ENCODE data around the gene TOR2A.
"Not testable (repeated sequence)": the region's sequence is repeated elsewhere in the genome, so short reads cannot be mapped to it uniquely, and the experiment has no call there.

TOR2A gene

DNA sequence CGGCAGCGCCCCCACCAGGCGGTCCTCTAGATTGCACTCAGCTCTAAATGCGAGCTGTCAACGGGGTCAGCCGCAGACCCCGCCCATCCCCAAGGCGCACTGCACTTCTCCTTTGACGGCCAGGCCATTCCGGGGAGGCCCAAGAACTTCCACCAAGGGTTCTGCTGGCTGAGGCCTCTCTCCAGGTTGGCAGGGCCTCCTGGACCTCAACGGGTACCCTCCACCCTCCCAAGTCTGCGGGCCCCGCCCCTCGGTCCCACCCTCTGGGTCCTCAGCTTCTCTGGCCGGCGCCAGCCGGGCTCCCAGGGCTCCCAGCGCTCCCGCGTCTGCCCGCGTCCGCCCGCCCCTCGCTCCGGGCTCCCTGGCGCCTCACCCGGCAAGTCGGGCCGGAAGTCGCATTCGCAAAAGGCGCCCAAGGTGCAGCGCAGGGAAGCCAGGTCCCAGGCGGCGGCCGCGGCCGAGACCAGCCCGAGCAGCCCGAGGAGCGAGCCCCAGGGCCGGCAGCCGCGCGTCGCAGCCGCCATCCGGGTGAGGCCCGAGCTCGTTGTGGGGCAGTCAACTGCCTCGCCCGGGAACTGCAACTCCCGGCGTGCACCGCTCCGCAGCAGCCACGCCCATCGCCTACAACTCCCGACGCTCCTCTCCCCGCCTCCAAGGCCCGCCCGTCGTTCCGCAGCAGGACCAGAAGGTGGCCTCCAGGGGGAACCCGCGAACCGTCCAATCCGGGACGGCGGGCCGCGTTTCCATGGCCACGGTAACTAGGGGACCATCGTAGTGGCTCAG is at the start of gene TOR2A:
Gene TOR2A (minus strand): TSS at position 548 of the 783 bp plus-strand sequence. CDS start 24 bp downstream, at position 524.
- DNase-seq = peak; percentile 95 to 98 (median 96)

DNA sequence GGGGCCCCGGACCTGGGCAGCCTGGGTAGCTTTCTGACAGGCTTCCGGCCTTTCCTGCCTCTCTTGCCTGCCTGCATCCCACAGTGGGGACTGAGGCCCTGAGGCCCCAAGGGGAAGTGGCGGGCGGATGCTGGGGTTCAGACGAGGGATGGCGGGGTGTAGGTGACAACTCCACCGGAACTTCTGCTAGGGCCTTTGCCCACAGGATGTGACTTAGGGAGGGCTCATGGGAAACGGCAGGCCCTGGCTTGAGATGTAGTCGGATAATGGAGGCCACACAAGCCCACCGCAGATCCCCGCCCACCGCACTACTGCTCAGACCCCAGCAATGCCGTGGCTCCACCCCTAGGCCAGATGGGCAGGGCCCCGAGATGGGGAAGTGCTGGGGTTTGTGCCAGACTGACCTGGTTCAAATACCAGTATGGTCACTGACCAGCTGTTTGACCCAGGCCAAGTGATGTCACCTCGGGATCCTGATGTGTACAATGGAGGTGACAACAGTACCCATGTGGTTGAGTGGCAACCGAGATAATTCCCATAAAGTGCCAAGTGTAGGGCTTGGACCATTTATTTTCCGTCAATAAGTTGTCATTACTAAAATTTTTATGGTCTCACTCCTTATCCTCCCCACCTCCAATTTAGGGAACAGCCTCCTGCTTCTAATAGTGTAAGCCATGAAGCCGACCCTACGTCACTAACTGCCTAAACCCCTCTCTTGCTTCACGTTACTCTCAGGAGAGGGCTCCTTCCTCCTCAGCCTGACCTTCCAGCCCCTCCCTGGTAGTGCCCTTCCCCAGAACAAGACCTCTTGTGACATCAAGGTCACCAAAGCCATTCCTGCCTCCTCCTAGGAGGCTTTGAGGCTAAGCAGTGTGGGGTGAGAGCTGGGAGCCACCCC is 48.3 kb upstream of the TOR2A start:
- DNase-seq = peak in 2 of 4 experiments; percentile 39 to 54

GRCh38 chr9:127781806-127782205 is 46.7 kb upstream of the TOR2A start:
- DNase-seq = no peak

GRCh38 chr9:127780909-127781308 is 45.8 kb upstream of the TOR2A start:
- not testable (repeated sequence) for DNase-seq

- no peak for DNase-seq
Observed at GRCh38 chr9:127780126-127780885, 45.2 kb upstream of the TOR2A start.

- DNase-seq = no peak
Observed at GRCh38 chr9:127779136-127779981, 44.3 kb upstream of the TOR2A start.

DNA sequence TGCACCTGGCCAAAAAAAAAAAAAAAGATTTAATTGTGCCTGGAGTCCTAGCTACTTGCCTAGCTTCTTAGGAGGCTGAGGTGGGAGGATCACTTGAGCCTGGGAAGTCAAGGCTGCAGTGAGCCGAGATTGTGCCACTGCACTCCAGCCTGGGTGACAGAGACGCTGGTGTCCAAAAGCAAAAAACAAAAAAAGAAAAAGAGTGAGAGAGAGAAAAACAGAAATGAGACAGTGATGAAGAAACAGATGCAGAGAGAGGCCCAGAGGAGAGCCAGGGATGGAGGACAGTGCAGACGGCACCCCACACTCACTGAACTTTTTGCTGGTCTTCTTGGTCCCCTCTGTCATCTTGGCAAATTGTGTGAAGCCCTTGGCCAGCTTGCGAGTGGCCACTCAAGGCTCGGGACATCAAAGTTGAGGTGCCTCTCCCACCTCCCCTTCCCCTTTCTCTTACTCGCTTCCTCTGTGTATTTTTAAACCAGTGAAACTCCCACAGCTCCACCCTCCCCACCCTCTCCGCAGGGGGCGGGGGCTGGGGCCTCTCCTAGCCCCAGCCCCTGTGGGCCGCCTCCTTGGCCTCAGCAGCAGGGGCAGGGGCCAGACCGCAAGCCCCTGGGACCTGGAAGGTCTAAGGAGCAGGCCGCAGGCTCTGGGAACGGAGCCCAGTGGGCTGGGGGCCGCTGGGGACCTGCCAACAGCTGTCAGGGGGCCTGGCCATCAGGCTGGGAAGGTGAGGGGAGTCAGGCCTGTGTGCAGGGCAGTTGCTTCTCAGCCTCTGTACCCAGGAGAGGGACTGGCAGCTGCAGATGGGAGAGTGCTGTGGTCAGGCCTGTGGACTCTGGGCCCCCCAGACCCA is 43.4 kb upstream of the TOR2A start, which contains the start of gene SH2D3C:
Gene SH2D3C (minus strand): TSS at position 387 of the 856 bp plus-strand sequence. CDS start 39 bp downstream, at position 348.
- peak in 2 of 4 experiments; percentile 16 to 37 for DNase-seq

- DNase-seq = no peak
Observed at GRCh38 chr9:127777368-127777980, 42.4 kb upstream of the TOR2A start.

- no peak for DNase-seq
Observed at GRCh38 chr9:127776924-127777289, 41.8 kb upstream of the TOR2A start.

DNA sequence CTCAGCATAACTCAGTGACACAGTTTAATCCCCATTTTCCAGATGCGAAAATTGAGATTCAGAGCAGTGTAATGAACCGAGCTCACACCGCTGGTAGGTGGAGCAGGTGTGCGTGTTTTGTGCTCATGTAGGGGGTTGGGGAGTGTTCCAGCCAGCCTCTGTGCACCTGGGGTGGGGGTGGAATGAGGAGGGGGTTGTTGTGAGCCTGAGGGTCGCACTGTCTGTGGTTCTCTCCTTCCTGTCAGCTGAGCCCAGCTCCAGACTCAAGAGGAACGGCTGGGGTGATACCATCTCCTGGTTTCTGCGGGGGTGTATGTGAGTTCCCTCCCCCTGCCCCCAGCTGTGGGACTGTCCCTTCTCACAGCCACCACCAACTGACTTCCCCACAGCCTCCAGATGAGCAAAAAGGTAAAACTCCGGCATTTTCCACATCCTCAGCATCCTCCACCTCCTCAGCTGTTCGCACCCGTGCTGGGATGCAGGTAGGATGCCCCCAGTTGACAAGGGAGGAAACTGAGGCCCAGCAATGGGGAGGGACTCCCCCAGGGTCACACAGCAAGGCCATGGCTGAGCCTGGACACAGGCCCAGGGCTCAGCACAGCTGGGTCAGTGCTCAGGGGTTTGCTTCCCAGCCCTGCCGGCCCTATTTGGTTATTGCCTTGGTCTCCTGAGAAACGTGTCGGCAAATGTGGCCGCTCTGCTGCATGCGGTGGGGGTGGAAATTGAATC is 41.3 kb upstream of the TOR2A start:
- DNase-seq = peak in 3 of 4 experiments; percentile 23 to 68 (median 53)

GRCh38 chr9:127773981-127774380 is 38.9 kb upstream of the TOR2A start:
- DNase-seq = no peak

GRCh38 chr9:127773272-127773671 is 38.2 kb upstream of the TOR2A start:
- DNase-seq = no peak

DNA sequence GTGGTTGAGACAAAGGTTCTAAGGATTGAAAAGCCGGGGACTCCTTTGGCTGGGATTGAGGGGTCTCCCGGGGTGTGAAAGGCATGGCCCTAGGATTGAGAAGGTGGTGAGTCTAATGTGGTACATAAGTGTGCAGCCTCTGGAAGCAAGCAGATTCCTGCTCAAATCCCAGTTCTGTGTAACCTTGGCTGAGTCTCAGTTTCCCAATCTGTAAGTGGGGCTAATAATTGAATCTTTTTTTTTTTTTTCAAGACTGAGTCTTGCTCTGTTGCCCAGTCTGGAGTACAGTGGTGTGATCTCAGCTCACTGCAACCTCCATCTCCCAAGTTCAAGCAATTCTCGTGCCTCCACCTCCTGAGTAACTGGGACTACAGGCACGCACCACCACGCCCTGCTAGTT is 37.5 kb upstream of the TOR2A start:
- no peak for DNase-seq

DNA sequence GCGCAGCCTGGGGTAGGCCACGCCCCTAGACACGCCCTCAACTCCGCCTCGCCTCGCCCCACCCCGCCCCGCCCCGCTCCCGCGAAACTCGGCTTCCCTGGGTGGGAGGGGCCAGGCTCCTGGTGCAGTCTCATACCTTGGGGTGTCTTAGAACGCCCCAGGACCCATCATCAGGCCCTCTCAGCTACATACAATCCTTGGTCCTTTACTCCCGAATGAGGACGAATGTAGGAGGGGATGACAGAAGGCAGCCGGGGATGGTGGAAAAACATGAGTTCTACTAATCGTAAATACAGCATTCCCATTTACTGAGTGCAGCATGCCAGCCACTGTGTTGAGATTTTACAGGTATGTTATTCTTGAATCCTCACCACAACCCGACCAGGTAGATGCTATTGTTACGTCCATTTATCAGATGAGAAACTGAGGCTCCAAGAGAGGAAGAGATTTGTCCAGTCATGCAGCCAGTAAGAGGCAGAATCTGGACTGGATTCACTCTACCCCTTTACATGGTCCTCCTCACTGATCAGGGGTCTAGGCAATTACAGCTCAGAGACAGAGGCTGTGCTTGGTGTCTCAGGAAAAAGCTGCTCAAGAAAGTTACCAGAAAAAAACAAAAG is 36.6 kb upstream of the TOR2A start:
- no peak for DNase-seq

DNA sequence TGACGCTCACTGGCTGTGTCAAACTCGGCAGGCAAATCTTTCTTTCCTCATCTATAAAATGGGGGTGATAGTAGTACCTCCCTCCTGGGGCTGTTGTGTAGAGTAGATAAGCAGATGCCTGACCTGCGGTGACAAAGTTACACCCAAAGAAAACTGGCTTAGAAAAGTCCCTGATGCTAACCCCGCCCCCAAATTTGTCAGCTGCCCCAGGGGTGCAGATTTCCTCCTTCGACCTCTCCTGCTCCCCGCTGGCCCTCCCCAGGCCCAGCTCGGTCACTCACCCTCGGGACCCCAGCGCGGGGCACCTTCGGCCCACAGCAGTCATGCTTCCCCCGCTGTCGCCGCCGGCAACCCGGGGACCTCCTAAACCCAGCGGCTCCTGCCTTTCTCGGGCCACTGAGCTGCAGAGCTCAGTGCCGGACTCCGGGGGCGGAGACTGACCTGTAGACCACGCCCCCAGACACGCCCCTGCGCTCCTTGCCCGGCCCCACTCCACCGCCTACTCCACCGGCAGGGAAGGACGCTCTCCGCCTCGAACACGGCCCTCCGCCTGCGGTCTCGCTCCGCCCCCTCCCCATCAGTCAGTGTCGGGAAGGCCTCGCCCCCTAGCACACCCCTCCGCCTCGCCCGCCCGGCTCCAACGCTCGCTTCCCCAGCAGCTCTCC is 35.9 kb upstream of the TOR2A start:
- peak; percentile 82 to 95 (median 90) for DNase-seq

DNA sequence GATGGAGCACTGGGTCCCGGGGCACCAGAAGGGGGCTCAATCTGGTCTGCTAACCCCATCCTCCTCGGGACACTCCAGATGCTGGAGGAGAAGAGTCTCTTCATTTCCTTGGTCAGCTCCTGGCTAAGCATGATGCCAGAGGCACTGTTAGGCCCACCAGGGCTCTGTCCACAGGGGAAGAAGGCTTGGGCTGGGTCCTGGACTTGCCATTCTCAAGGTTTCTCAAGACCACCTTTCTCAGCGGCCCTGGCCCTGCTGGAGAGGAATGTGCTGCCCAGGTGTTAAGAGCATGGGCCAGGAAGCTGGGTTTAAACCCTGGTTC is 35.5 kb upstream of the TOR2A start:
- no peak for DNase-seq

DNA sequence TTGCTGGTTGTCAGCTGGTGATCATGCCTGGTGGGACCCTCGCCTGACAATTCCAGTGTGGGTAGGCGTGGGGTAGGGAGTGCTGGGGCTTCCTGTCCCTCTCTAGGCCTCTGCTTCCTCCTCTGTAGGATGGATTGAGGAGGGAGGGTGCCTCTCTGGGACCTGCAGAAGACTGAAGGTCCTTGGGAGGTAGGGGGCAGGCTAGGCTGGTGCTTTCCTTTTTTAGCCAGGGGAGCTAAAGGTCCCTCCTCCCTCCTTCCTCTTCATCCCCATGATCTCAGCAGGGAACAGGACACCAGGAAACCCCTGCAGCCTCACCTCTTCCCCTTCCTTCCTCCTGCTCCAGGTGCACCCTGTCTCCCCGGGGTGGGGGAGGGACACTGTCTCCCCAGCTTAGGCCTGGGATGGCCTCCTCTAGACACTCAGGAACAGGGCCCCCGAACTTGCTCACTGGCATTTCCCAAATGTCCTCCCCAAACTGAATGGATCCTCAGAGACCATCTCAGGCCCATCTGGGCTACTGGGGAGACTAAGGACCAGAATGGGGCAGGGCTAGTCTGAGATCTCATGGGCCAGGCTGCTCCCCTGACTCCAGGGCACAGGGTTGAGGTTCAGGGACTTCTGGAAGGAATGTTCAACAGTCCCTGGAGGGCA is 35.0 kb upstream of the TOR2A start:
- DNase-seq = no peak

GRCh38 chr9:127769101-127769500 is 34.0 kb upstream of the TOR2A start:
- DNase-seq = no peak
